ENCODE data around the gene PUM1.

GRCh38 chr1:30911059-30911954 is 154.2 kb downstream of the PUM1 start:
- TF ChIP-seq, protein P1, sequence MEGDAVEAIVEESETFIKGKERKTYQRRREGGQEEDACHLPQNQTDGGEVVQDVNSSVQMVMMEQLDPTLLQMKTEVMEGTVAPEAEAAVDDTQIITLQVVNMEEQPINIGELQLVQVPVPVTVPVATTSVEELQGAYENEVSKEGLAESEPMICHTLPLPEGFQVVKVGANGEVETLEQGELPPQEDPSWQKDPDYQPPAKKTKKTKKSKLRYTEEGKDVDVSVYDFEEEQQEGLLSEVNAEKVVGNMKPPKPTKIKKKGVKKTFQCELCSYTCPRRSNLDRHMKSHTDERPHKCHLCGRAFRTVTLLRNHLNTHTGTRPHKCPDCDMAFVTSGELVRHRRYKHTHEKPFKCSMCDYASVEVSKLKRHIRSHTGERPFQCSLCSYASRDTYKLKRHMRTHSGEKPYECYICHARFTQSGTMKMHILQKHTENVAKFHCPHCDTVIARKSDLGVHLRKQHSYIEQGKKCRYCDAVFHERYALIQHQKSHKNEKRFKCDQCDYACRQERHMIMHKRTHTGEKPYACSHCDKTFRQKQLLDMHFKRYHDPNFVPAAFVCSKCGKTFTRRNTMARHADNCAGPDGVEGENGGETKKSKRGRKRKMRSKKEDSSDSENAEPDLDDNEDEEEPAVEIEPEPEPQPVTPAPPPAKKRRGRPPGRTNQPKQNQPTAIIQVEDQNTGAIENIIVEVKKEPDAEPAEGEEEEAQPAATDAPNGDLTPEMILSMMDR (IDR thresholded peaks at IDR 0.05; ENCODE audit: poor library complexity) = peak; percentile 89
- TF ChIP-seq EZH2 (IDR thresholded peaks at IDR 0.05; ENCODE audit: borderline replicate concordance) = no peak
- no peak for TF ChIP-seq EZH2phosphoT487 (IDR thresholded peaks at IDR 0.05; ENCODE audit: low read depth, severe bottlenecking, unreplicated experiment)
